Measurements from ENCODE around the gene TGDS.

The TGDS gene

GRCh38 chr13:94601446-94602431 lies 5.8 kb upstream of the TGDS start, which contains the start of gene GPR180:
TSS of gene GPR180 (plus strand) at chr13:94601857. CDS start at chr13:94601928, 71 bp downstream.
- in situ Hi-C loops (cut with MboI; ENCODE audit: low sequenced_read_pairs), result loop anchor here (25.0 kb wide), 1 partner anchor 111 kb away; the partner anchor contains the start of gene SOX21

- in situ Hi-C loops (cut with MboI; ENCODE audit: low sequenced_read_pairs), result loop anchor here (25.0 kb wide), 1 partner anchor 112 kb away; the partner anchor contains the start of gene SOX21
Observed at GRCh38 chr13:94599877-94600276, 3.9 kb upstream of the TGDS start.

DNA sequence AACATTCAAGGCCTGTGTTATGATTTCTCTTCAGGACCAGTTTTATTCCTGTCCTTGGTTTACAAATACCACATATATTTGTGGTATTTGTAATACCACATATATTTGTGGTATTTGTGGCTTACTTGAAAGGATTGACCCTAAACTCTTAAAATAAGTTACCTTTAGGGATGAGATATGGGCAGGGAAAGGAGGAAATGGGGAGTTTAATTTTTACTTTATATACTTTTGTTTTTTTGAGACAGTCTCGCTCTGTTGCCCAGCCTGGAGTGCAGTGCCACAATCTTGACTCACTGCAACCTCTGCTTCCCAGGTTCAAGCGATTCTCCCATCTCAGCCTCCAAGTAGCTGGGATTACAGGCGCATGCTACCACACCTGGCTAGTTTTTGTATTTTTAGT lies 2.3 kb upstream of the TGDS start:
- in situ Hi-C loops (cut with MboI; ENCODE audit: low sequenced_read_pairs), result no loop called here

GRCh38 chr13:94596575-94596971 lies 621 bp upstream of the TGDS start:
- in situ Hi-C loops (cut with MboI; ENCODE audit: low sequenced_read_pairs), result no loop called here

- in situ Hi-C loops (cut with MboI; ENCODE audit: low sequenced_read_pairs), result no loop called here
Observed at GRCh38 chr13:94595001-94595949, 677 bp downstream of the TGDS start.

DNA sequence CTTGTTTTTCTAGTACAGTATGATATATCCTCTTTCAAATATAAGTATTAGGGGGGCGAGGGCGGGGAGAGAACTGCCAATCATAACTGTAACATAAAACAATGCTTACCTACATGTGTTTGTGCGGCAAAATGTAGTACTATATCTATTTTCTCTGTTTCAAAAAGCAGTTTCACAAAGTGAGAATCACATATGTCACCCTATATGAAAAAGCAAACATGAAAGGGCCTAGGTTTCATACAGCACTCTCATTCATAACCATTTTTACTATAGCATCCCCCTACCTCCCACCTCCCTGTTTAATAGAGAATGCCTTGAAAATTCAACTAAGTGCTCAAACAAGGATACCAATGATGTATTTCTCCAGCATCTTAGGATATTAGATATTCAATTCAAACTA lies 5.2 kb downstream of the TGDS start:
- in situ Hi-C loops (cut with MboI; ENCODE audit: low sequenced_read_pairs), result no loop called here

DNA sequence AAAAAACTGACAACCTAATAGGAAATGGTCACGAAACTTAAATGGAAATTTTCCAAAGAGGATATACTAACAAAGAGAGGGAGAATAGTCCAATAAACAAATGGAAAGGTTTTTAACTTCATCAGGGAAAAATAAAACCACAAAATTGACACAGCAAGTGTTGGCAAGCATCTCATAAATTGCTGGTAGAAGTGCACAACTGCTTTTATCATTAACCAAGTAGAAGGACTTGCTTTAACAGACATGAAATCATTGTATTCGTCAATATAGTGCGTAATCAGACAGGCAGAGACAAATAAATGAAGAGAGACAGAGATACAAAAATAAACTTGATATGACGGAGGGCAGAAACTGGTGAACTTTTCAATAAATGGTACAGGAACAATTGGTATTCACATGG lies 7.4 kb downstream of the TGDS start:
- in situ Hi-C loops (cut with MboI; ENCODE audit: low sequenced_read_pairs), result no loop called here

GRCh38 chr13:94586371-94586770 lies 9.6 kb downstream of the TGDS start:
- in situ Hi-C loops (cut with MboI; ENCODE audit: low sequenced_read_pairs), result no loop called here

DNA sequence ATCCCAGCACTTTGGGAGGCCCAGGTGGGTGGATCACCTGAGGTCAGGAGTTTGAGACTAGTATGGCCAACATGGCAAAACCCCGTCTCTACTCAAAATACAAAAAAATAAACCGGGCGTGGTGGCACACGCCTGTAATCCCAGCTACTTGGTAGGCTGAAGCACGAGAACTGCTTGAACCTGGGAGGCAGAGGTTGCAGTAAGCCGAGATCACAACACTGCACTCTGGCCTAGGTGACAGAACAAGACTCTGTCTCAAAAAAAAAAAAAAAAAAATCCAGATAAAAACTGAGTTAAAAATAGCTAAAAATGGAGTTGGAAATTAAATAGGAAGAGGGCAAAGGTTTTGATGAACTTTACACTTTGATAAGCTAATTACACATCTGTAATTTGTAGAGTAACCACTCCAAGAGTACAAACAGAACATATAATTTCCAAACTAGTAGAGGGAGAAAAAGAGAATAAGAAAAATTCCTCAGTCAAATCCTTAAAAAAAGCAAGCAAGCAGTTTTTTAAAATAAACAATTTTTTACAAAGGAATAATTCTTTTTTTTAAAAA lies 10.3 kb downstream of the TGDS start:
- in situ Hi-C loops (cut with MboI; ENCODE audit: low sequenced_read_pairs), result no loop called here

DNA sequence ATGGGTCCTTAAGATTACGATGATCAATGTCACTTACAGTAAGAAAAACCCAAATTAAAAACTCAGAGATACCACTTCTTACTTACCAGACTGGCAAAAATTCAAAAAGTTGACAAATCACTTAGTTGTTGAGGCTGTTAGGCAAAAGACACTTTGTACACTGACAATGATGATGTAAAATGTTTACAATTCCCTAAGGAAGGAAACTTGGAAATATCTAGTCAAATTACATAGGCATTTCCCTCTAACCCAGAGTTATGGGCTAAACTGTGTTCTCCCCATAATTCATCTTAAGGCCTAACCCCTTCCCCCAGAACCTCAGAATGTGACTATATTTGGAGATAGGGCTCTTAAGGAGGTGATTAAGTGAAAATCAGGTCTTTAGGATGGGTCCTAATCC lies 12.0 kb downstream of the TGDS start:
- in situ Hi-C loops (cut with MboI; ENCODE audit: low sequenced_read_pairs), result no loop called here

GRCh38 chr13:94579063-94579462 lies 16.9 kb downstream of the TGDS start:
- in situ Hi-C loops (cut with MboI; ENCODE audit: low sequenced_read_pairs), result no loop called here

- in situ Hi-C loops (cut with MboI; ENCODE audit: low sequenced_read_pairs), result no loop called here
Observed at GRCh38 chr13:94569615-94570014, 26.3 kb downstream of the TGDS start.

- in situ Hi-C loops (cut with MboI; ENCODE audit: low sequenced_read_pairs), result no loop called here
Observed at GRCh38 chr13:94568443-94568842, 27.5 kb downstream of the TGDS start.

GRCh38 chr13:94567581-94567980 lies 28.4 kb downstream of the TGDS start:
- in situ Hi-C loops (cut with MboI; ENCODE audit: low sequenced_read_pairs), result no loop called here

GRCh38 chr13:94561126-94561525 lies 34.8 kb downstream of the TGDS start:
- in situ Hi-C loops (cut with MboI; ENCODE audit: low sequenced_read_pairs), result no loop called here

GRCh38 chr13:94560116-94560515 lies 35.8 kb downstream of the TGDS start:
- in situ Hi-C loops (cut with MboI; ENCODE audit: low sequenced_read_pairs), result no loop called here

GRCh38 chr13:94559222-94559795 lies 36.6 kb downstream of the TGDS start:
- in situ Hi-C loops (cut with MboI; ENCODE audit: low sequenced_read_pairs), result no loop called here

GRCh38 chr13:94558716-94559115 lies 37.2 kb downstream of the TGDS start:
- in situ Hi-C loops (cut with MboI; ENCODE audit: low sequenced_read_pairs), result no loop called here

GRCh38 chr13:94557684-94558235 lies 38.2 kb downstream of the TGDS start:
- in situ Hi-C loops (cut with MboI; ENCODE audit: low sequenced_read_pairs), result no loop called here

DNA sequence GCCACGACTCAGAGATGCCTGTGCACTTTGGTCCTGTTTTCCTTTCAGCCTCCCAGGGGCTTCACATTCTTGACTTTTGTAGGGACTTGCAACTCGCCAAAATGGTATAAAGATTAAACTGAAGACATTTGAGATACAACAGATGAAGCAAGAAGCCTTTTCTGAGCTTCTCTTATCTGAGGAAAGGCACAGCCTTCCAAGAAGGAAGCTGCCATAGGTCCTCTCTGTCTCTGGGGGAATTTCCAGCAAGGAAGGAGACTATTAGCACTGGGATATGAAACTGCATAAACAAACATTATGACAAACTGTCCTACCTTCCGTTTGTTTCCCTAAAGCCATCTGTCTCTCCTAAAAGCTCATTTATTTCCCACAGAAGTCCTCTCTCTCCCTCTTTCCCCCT lies 39.3 kb downstream of the TGDS start:
- in situ Hi-C loops (cut with MboI; ENCODE audit: low sequenced_read_pairs), result no loop called here

All from HL-60/S4 (cell line).